HG03108 (cell line): ENCODE results near the gene DCAF15.

Experiments
- ATAC-seq: cut with Tn5 transposase; IDR thresholded peaks from one replicate; pipeline ENCODE4 v1.9.1; 2021; ENCODE audit warnings: moderate library complexity; ENCODE audit not compliant: unreplicated experiment

DCAF15 gene

GRCh38 chr19:13974073-13974472 lies 21.8 kb downstream of the DCAF15 start:
- ATAC-seq: no peak

GRCh38 chr19:13975870-13976269 lies 23.6 kb downstream of the DCAF15 start:
- ATAC-seq: no peak

GRCh38 chr19:13976446-13976845 lies 24.1 kb downstream of the DCAF15 start:
- ATAC-seq: no peak

- no peak for ATAC-seq
Observed at GRCh38 chr19:13977803-13978202, 25.5 kb downstream of the DCAF15 start.

GRCh38 chr19:13978351-13979243 lies 26.3 kb downstream of the DCAF15 start:
- ATAC-seq: no peak

- no peak for ATAC-seq
Observed at GRCh38 chr19:13979244-13979615, 26.9 kb downstream of the DCAF15 start.

DNA sequence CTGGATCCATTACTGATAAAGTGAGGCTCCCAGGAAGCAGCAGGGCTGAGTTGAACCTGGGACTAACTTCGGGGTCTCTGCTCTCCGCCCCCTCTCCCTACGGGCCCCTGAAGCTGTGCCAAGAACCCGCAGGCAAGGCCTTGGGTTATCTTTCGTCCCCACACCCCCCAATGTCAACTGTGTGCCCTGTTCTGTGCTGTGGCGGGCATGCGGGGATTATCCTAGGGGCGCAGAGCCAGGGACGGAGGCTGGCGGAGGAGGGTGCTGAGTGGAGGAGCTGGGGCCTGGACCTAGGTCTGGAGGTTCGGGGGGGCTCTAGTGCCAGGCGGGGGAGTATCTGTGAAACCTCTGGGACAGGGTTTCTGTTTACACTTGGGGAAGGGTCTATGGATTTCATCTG lies 27.4 kb downstream of the DCAF15 start:
- ATAC-seq: no peak

- no peak for ATAC-seq
Observed at GRCh38 chr19:13980340-13980739, 28.0 kb downstream of the DCAF15 start.

DNA sequence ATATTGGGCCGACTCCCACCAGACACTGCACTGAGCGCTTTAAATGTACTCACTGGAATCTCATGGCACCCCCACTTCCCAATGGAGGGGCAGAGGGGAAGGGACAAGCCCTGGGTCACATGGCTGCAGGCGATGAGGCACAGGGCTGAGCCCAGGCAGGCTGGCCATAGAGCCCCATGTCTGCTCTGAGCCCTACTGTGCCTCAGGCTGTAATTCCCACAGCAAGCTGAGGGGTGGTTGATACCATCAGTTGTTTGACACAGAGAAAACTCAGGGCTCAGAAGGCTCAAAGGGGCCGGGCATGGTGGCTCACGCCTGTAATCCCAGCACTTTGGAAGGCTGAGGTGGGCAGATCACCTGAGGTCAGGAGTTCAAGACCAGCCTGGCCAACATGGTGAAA lies 28.7 kb downstream of the DCAF15 start:
- ATAC-seq: no peak

DNA sequence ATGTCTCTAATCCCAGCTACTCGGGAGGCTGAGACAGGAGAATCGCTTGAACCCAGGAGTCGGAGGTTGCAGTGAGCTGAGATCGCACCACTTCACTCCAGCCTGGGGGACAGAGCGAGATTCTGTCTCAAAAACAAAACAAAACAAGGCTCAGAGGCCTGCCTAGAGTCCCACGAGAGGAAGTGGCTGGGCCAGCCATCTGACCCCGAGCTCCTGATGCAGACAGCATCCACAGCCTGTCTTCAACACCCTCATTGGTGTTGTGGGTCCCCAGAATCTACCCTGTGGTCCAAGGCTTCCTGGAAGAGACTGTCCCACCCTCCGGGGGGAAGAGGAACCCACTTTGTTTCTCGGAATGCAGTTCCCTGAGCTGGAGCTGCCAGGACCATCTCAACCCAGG lies 29.2 kb downstream of the DCAF15 start:
- no peak for ATAC-seq

GRCh38 chr19:13981988-13982501 lies 29.7 kb downstream of the DCAF15 start:
- ATAC-seq: no peak

DNA sequence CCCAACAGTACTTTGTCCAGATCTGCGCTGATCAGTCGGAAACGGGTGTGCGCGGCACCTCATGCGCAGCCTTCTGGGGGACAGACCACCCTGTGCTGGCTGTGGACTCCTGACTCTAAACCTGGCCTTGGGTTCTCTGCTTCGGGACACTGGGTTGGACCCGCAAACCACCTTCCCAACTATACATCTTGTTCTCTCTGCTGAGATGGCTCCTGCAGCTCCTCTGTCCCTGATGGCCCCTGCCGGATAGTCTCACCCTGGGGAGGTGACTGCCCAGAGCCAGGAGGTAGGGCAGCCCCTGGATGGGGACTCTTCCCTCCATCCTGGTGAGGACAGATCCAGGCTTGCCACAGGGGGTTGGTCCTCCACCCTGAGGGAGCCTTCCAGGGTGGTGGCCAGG lies 30.5 kb downstream of the DCAF15 start:
- ATAC-seq: no peak

DNA sequence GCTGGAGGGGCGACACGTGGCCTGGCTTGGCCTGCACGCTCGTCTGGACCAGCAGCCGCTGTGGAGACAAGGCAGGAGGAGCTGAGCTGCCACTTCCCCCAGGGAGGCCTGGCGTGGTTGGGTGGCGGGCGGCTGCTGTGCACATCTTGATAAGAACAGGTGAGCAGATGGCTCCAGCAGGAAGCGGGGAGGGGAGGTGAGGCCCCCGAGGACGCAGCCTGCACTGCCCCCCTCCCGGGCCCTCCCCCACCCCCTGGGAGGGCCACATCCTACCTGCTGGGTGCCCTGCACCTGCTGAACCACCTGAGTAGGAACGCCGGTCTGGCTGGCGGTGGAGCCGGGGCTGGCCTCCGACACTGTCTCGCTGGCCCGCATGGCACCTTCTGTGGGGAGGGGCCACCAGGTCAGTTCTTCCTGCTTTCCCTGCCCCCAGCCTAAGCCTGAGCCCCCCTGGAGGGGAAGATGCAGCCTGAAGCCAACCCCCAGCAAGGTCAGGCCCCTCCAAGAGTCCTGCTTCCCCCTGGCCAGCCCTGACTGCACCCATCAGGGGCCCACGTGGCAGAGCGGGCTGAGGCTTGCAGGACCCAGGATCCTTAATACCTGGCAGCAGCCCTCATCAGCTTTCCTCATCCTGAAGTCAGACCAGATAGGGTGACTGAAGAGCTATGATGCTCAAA lies 31.0 kb downstream of the DCAF15 start:
- ATAC-seq: no peak

GRCh38 chr19:13984186-13984585 lies 31.9 kb downstream of the DCAF15 start:
- ATAC-seq: no peak

DNA sequence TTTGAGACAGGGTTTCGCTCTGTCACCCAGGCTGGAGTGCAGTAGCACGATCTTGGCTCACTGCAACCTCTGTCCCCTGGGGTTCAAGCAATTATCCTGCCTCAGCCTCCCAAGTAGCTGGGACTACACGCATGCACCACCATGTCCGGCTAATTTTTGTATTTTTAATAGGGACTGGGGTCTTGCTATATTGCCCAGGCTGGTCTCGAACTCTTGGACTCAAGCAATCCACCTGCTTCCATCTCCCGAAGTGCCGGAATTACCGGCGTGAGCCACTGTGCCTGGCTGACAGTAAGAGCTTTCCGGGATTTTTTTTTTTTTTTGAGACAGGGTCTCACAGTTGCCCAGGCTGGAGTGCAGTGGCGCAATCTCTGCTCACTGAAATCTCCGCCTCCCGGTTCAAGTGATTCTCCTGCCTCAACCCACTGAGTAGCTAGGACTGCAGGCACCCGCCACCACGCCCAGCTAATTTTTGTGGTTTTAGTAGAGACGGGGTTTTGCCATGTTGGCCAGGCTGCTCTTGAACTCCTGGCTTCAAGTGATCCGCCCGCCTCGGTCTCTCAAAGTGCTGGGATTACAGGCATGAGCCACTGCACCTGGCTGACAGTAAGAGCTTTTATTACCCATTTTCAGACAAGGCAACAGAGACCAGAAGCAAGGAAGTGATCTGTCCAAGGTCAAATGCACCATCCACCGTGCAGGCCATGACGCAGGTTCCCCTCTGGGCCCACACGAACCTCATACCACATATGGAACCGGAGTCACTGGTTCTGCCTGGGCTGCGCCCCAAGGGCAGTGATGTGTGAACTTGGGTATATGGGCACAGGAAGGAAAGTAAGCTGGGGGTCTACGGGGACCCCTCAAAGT lies 32.8 kb downstream of the DCAF15 start:
- no peak for ATAC-seq

DNA sequence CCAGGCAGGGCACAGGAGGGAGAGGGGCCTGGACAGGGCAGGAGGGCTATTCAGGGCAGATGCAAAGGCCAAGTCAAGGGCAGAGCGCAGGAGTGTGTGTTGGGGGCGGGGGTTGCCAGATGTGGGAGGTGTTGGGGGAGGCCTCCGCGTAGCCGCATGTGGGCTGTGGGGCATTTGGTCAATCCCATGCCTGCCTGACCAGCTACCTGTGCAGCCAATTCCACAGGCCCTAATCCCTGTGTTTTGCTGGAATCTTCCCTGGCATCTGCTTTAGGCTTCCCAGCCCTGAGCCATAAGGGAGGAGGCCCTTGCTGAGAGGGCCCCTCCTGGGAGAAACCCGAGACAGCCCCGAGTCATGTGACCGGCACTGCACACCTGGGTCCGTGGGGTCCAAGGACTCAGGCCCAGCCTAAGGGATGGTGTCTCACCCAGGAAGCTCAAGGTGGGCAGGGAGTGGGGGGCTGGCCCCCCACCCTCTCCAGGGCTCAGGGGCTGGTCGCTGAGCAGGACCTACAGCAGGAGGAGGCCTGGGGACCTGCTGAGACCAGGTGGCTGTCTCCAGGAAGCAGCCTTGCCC lies 33.5 kb downstream of the DCAF15 start:
- peak; percentile 7 for ATAC-seq

DNA sequence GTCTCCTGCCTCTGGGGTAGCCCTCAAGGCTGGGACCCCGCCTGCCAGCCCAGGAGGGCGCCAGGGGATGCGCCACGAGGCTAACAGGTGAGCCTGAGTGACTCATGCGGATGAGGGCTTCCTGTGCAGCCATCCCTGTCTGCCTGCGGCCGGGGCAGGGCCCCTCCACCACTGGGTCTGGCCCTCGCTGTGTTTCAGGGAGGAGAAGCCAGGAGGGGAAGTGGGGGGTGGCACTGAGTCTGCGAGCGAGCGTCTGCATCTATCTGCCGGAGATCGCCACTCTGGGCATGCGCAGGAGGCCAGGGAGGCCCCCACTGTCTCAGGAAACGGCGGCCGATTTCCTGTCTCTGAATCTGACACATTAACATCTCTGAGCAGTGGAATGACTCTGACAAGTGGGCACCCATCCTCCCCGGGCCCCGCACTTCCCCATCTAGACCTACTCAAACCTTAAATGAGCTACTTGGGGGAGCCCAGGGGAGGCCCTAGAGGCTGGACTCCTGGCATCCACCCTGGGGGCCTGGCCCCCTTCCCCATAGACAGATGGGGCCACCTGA lies 34.1 kb downstream of the DCAF15 start:
- peak; percentile 72 for ATAC-seq

DNA sequence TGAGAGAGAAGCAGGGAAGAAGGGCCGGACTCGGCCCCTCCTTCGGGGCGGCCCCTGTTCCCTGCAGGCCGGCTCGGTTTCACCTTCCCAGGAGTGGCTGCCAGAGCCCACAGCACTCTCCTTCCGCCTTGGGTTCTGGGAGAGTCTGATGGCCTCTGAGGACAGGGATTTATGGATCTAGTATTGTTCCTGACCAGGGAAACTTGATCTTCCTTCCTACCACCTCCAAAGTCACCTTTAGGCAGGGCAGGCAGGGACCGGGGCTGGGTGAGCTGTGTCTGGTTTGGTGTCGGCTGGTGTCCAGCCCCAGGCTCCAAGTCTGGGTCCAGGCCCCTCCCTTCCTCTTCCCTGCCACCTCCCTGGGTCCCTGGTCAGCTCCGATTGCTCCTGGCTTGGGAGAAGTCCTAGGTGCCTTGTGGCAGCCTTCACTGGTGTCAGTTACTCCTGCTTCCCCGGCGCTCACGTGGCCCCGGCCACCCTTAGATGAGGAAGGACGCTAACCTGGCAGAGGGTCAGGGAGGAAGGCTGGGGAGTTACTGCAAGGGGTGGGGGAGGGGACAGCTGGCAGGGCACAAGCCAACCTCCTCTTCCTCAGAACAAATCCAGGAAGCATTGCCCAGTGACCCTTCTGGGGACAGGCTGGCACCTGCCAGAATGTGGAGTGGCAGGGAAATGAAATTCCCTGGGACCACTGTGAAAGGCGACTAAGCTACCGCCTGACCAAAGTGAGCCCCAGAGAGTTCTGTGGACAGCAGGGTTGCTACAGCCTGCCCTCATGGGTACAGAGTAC lies 35.0 kb downstream of the DCAF15 start:
- ATAC-seq: no peak

DNA sequence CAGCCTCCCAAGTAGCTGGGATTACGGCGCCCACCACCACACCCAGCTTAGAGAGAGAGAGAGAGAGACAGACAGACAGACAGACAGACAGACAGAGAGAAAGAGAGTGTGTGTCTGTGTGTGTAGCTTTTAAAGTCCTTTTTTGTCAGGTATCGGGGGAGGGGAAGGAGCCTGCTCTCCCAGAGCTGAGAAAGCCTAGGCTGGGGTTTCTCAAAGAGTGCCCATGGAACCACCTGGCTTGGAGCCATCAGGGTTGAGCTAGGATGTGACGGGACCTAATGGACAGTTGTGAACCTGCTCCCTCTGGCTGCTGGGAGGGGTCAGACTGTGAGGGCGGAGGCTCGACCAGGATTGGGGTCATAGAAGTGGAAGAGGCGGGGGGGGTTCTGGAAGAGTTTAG lies 37.2 kb downstream of the DCAF15 start:
- no peak for ATAC-seq

GRCh38 chr19:13990085-13990484 lies 37.8 kb downstream of the DCAF15 start:
- no peak for ATAC-seq
